ENCODE results near the gene CCDC188. TPM values are rescaled to one million over a fixed set of nuclear protein-coding genes. Genes with fewer than 3 reads are reported as not detected.

CCDC188 gene
- total RNA-seq, 1 donor from 2014 or later, result not detected

- Mint-ChIP-seq H3K27ac (ENCODE audit: unreplicated experiment) (no peak overlapping the region), H3K4me3 (ENCODE audit: unreplicated experiment) (peak overlapping the region; percentile 89), H3K36me3 (ENCODE audit: low read depth, unreplicated experiment) (peaks cover 9% of the 10 kb centered on the region), H3K4me1 (ENCODE audit: unreplicated experiment) (no peaks in the 10 kb centered on the region), H3K27me3 (ENCODE audit: unreplicated experiment) (peaks cover 9% of the 10 kb centered on the region), H3K9me3 (ENCODE audit: unreplicated experiment) (no peaks in the 10 kb centered on the region)
- DNase-seq (ENCODE audit: low spot score), result no peak
- no peak for TF ChIP-seq CTCF (IDR thresholded peaks at IDR 0.05; ENCODE audit: unreplicated experiment)
These were observed 18.8 kb downstream of the CCDC188 start for GRCh38 chr22:20131859-20132685.

GRCh38 chr22:20131597-20131858, 19.3 kb downstream of the CCDC188 start, which contains the start of gene ZDHHC8:
TSS of gene ZDHHC8 (plus strand) at chr22:20131804. CDS start at chr22:20131948, 144 bp downstream.
- TF ChIP-seq CTCF (IDR thresholded peaks at IDR 0.05; ENCODE audit: unreplicated experiment), result no peak
- Mint-ChIP-seq H3K27me3 (ENCODE audit: unreplicated experiment) (peaks cover 9% of the 10 kb centered on the region), H3K4me1 (ENCODE audit: unreplicated experiment) (no peaks in the 10 kb centered on the region), H3K9me3 (ENCODE audit: unreplicated experiment) (no peaks in the 10 kb centered on the region), H3K36me3 (ENCODE audit: low read depth, unreplicated experiment) (peaks cover 9% of the 10 kb centered on the region), H3K27ac (ENCODE audit: unreplicated experiment) (no peak within 1 kb of the TSS), H3K4me3 (ENCODE audit: unreplicated experiment) (peak within 1 kb of the TSS; percentile 89)
- DNase-seq (ENCODE audit: low spot score), result peak; percentile 22

- no peak for TF ChIP-seq CTCF (IDR thresholded peaks at IDR 0.05; ENCODE audit: unreplicated experiment)
- Mint-ChIP-seq H3K27ac (ENCODE audit: unreplicated experiment) (no peak overlapping the region), H3K9me3 (ENCODE audit: unreplicated experiment) (no peaks in the 10 kb centered on the region), H3K27me3 (ENCODE audit: unreplicated experiment) (peaks cover 9% of the 10 kb centered on the region), H3K4me1 (ENCODE audit: unreplicated experiment) (no peaks in the 10 kb centered on the region), H3K4me3 (ENCODE audit: unreplicated experiment) (no peak overlapping the region), H3K36me3 (ENCODE audit: low read depth, unreplicated experiment) (peaks cover 13% of the 10 kb centered on the region)
- DNase-seq (ENCODE audit: low spot score), result peak; percentile 73
These were observed 19.9 kb downstream of the CCDC188 start for GRCh38 chr22:20130731-20131596.

- Mint-ChIP-seq H3K27ac (ENCODE audit: unreplicated experiment) (no peak overlapping the region), H3K9me3 (ENCODE audit: unreplicated experiment) (no peaks in the 10 kb centered on the region), H3K36me3 (ENCODE audit: low read depth, unreplicated experiment) (peaks cover 14% of the 10 kb centered on the region), H3K27me3 (ENCODE audit: unreplicated experiment) (peaks cover 11% of the 10 kb centered on the region), H3K4me3 (ENCODE audit: unreplicated experiment) (peak overlapping the region; percentile 47), H3K4me1 (ENCODE audit: unreplicated experiment) (no peaks in the 10 kb centered on the region)
- no peak for TF ChIP-seq CTCF (IDR thresholded peaks at IDR 0.05; ENCODE audit: unreplicated experiment)
- no peak for DNase-seq (ENCODE audit: low spot score)
These were observed 20.5 kb downstream of the CCDC188 start for GRCh38 chr22:20130319-20130718.

- H3K27ac Mint-ChIP-seq (ENCODE audit: unreplicated experiment), result no peak overlapping the region
- no peaks in the 10 kb centered on the region for H3K4me1 Mint-ChIP-seq (ENCODE audit: unreplicated experiment)
- TF ChIP-seq CTCF (IDR thresholded peaks at IDR 0.05; ENCODE audit: unreplicated experiment), result no peak
- peaks cover 11% of the 10 kb centered on the region for H3K27me3 Mint-ChIP-seq (ENCODE audit: unreplicated experiment)
- no peak overlapping the region for H3K4me3 Mint-ChIP-seq (ENCODE audit: unreplicated experiment)
- H3K36me3 Mint-ChIP-seq (ENCODE audit: low read depth, unreplicated experiment), result peaks cover 14% of the 10 kb centered on the region
- no peak for DNase-seq (ENCODE audit: low spot score)
- H3K9me3 Mint-ChIP-seq (ENCODE audit: unreplicated experiment), result no peaks in the 10 kb centered on the region
These were observed 21.2 kb downstream of the CCDC188 start for GRCh38 chr22:20129747-20130014.

All from endothelial cell (in vitro differentiated cells).